ENCODE data around the gene TAF11L11. TPM values are rescaled to one million over a fixed set of nuclear protein-coding genes. Genes with fewer than 3 reads are reported as not detected.

Gene TAF11L11
- total RNA-seq (2022; extraction: Qiagen RNA extraction; ENCODE audit: low read depth): 0.18 to 0.24 TPM in 2 of 5 replicates, not detected in the others

GRCh38 chr5:17603880-17604279, at the start of gene TAF11L11:
TSS of gene TAF11L11 (plus strand) at chr5:17604183.

DNA sequence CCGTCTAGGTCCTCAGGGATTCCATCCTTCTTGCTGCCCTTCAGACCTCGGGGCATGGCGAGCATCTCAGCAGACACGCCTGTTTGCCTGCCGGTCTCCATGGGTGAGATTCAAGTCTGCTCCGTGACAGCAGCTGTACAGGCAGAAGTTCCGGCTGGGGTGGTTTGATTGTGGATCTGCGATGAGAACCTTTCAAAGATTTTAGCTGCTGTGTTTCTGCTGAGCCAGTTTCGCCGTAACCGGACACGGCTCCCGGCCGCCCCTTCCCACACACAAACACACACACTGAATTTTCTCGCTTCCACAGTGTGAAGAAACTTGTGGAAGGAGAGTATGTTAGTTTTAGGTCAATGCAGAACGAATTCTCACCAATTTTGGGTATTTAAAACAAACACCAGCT, 18.3 kb upstream of the TAF11L11 start, which contains the start of gene TAF11L7:
Gene TAF11L7, minus strand, starts transcription at position 101 of the 400 bp plus-strand sequence.

GRCh38 chr5:17590860-17591259, 13.1 kb upstream of the TAF11L11 start, which contains the start of gene TAF11L8:
TSS of gene TAF11L8 (minus strand) at chr5:17590960.

DNA sequence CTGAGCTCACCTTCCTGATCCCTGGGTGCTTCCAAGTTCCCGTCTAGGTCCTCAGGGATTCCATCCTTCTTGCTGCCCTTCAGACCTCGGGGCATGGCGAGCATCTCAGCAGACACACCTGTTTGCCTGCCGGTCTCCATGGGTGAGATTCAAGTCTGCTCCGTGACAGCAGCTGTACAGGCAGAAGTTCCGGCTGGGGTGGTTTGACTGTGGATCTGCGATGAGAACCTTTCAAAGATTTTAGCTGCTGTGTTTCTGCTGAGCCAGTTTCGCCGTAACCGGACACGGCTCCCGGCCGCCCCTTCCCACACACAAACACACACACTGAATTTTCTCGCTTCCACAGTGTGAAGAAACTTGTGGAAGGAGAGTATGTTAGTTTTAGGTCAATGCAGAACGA, 9.7 kb upstream of the TAF11L11 start, which contains the start of gene TAF11L9:
Gene TAF11L9, minus strand, starts transcription at position 140 of the 400 bp plus-strand sequence.

GRCh38 chr5:17597728-17598127, 6.3 kb upstream of the TAF11L11 start, which contains the start of gene TAF11L10:
TSS of gene TAF11L10 (minus strand) at chr5:17597828.

DNA sequence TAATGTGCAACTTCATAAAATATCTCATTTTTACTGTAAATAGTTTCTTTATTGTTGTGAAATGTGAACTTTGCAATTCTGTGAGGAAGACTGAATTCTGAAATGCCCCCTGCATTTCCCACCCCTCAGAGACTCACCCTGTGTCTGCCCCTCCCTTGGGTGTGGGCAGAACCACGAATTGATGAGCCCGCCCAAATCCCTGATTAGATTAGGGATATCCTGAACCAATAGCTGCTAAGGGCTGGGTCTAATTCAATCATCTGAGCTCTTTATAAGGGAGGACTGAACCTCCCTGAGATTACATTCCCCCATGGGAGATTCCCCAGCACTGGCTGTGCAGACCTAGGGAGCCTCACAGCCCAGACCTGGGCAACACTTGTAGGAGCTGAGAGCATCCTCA, 6.1 kb downstream of the TAF11L11 start, which contains the start of gene TAF11L12:
Gene TAF11L12, plus strand, starts transcription at position 301 of the 400 bp plus-strand sequence.

GRCh38 chr5:17631788-17632187, 27.8 kb downstream of the TAF11L11 start, which contains the start of gene TAF11L13:
TSS of gene TAF11L13 (plus strand) at chr5:17632088.

GRCh38 chr5:17634160-17634559, 30.2 kb downstream of the TAF11L11 start, which contains the start of gene TAF11L14:
TSS of gene TAF11L14 (plus strand) at chr5:17634460.

Other genes with a start within 250 kb of the TAF11L11 start
- not detected in 5 replicates for gene TAF11L2, start 106.0 kb upstream of the TAF11L11 start, total RNA-seq (2022; extraction: Qiagen RNA extraction; ENCODE audit: low read depth)
- not detected in 5 replicates for gene TAF11L3, start 85.8 kb upstream of the TAF11L11 start, total RNA-seq (2022; extraction: Qiagen RNA extraction; ENCODE audit: low read depth)
- gene TAF11L4, start 82.4 kb upstream of the TAF11L11 start, total RNA-seq (2022; extraction: Qiagen RNA extraction; ENCODE audit: low read depth): not detected in 5 replicates
- not detected in 5 replicates for gene TAF11L5, start 78.9 kb upstream of the TAF11L11 start, total RNA-seq (2022; extraction: Qiagen RNA extraction; ENCODE audit: low read depth)
- not detected in 5 replicates for gene TAF11L6, start 75.5 kb upstream of the TAF11L11 start, total RNA-seq (2022; extraction: Qiagen RNA extraction; ENCODE audit: low read depth)
- not detected in 5 replicates for gene TAF11L7, start 18.4 kb upstream of the TAF11L11 start, total RNA-seq (2022; extraction: Qiagen RNA extraction; ENCODE audit: low read depth)
- gene TAF11L8, start 13.2 kb upstream of the TAF11L11 start, total RNA-seq (2022; extraction: Qiagen RNA extraction; ENCODE audit: low read depth): not detected in 5 replicates
- gene TAF11L9, start 9.8 kb upstream of the TAF11L11 start, total RNA-seq (2022; extraction: Qiagen RNA extraction; ENCODE audit: low read depth): not detected in 5 replicates
- gene TAF11L10, start 6.4 kb upstream of the TAF11L11 start, total RNA-seq (2022; extraction: Qiagen RNA extraction; ENCODE audit: low read depth): not detected in 5 replicates
- 0.26 TPM in 1 of 5 replicates, not detected in the others for gene TAF11L12, start 6.2 kb downstream of the TAF11L11 start, total RNA-seq (2022; extraction: Qiagen RNA extraction; ENCODE audit: low read depth)
- gene TAF11L13, start 27.9 kb downstream of the TAF11L11 start, total RNA-seq (2022; extraction: Qiagen RNA extraction; ENCODE audit: low read depth): not detected in 5 replicates
- not detected in 5 replicates for gene TAF11L14, start 30.3 kb downstream of the TAF11L11 start, total RNA-seq (2022; extraction: Qiagen RNA extraction; ENCODE audit: low read depth)

Measured in A549 treated with ZK216348 at 1 μM for 4 hours (cell line).